HepG2 (cell line): Measurements from ENCODE around the gene B4GALT5. TPM values are rescaled to one million over a fixed set of nuclear protein-coding genes. Genes with fewer than 3 reads are reported as not detected.

ENCODE experiments used
- CBX1 ChIP-seq: IDR thresholded peaks from one replicate; pipeline ENCODE4 v1.6.1; 2016; ENCODE audit warnings: antibody characterized with exemption, low read depth
- CBX5 ChIP-seq: sonication (generic); formaldehyde crosslinking; IDR thresholded peaks from 2 replicates; pipeline ENCODE4 v1.4.0; 2020; ENCODE audit warnings: missing genetic modification reagents, borderline replicate concordance
- FOXP1 ChIP-seq, 2 experiments: fragments of 450-650 bp in 1 of 2; IDR thresholded peaks; 2 replicates each; pipeline ENCODE4 v1.6.1; 2017 to 2018; ENCODE audit warnings: antibody characterized with exemption in 1 of 2
- GATAD1 ChIP-seq: IDR thresholded peaks from 2 replicates; pipeline ENCODE4 v1.6.1; 2016; ENCODE audit warnings: missing genetic modification reagents, missing compliant biosample characterization
- HMGA1 ChIP-seq: sonication (generic); formaldehyde crosslinking; conservative IDR thresholded peaks from 2 replicates; pipeline ENCODE4 v1.4.0; 2020; ENCODE audit warnings: missing genetic modification reagents
- KDM4B ChIP-seq: sonication (generic); formaldehyde crosslinking; IDR thresholded peaks from 2 replicates; pipeline ENCODE4 v1.4.0; 2020; ENCODE audit warnings: missing genetic modification reagents
- ONECUT2 ChIP-seq: sonication (generic); formaldehyde crosslinking; IDR thresholded peaks from 2 replicates; pipeline ENCODE4 v1.4.0; 2020; ENCODE audit warnings: missing genetic modification reagents
- PCBP1 ChIP-seq: fragments of 200-400 bp; formaldehyde crosslinking; IDR thresholded peaks from 2 replicates; pipeline ENCODE4 v1.6.1; 2017; ENCODE audit warnings: mild to moderate bottlenecking, low read depth, low read length, borderline replicate concordance
- REST ChIP-seq, 2 experiments: IDR thresholded peaks; 2 replicates each; pipeline ENCODE4 v1.6.1; 2011 to 2012; ENCODE audit warnings: low read length in 2 of 2, borderline replicate concordance in 1 of 2, low read depth in 1 of 2, mild to moderate bottlenecking in 1 of 2, moderate library complexity in 1 of 2
- STAG1 ChIP-seq: sonication (generic); formaldehyde crosslinking; IDR thresholded peaks from 2 replicates; pipeline ENCODE4 v1.4.0; 2020; ENCODE audit warnings: missing genetic modification reagents
- SUZ12 ChIP-seq: fragments of 150-350 bp; IDR thresholded peaks from 2 replicates; pipeline ENCODE4 v1.6.1; 2014; ENCODE audit warnings: low read depth, low read length
- UBTF ChIP-seq: sonication (generic); formaldehyde crosslinking; IDR thresholded peaks from 2 replicates; pipeline ENCODE4 v1.4.0; 2020; ENCODE audit warnings: mild to moderate bottlenecking, missing genetic modification reagents
- ZFP62 ChIP-seq: sonication (generic); formaldehyde crosslinking; IDR thresholded peaks from 2 replicates; pipeline ENCODE4 v1.4.0; 2020; ENCODE audit warnings: missing genetic modification reagents
- ZNF143 ChIP-seq: sonication (generic); formaldehyde crosslinking; IDR thresholded peaks from 2 replicates; pipeline ENCODE4 v1.4.0; 2020; ENCODE audit warnings: missing genetic modification reagents
- ZNF256 ChIP-seq: sonication (generic); formaldehyde crosslinking; conservative IDR thresholded peaks from 2 replicates; pipeline ENCODE4 v1.4.0; 2020; ENCODE audit warnings: missing genetic modification reagents
- ZNF274 ChIP-seq: sonication (generic); formaldehyde crosslinking; IDR thresholded peaks from 2 replicates; pipeline ENCODE4 v1.5.1; 2020; ENCODE audit warnings: mild to moderate bottlenecking, missing genetic modification reagents
- ZNF609 ChIP-seq: sonication (generic); formaldehyde crosslinking; IDR thresholded peaks from 2 replicates; pipeline ENCODE4 v1.4.0; 2020; ENCODE audit warnings: mild to moderate bottlenecking, missing genetic modification reagents, borderline replicate concordance
- ZNF737 ChIP-seq: sonication (generic); formaldehyde crosslinking; IDR thresholded peaks from 2 replicates; pipeline ENCODE4 v1.5.0; 2020; ENCODE audit warnings: missing genetic modification reagents, mild to moderate bottlenecking, borderline replicate concordance
- ZNF792 ChIP-seq: IDR thresholded peaks from 2 replicates; pipeline ENCODE4 v1.6.1; 2016
- ZSCAN9 ChIP-seq: IDR thresholded peaks from 2 replicates; pipeline ENCODE4 v1.6.1; 2016; ENCODE audit warnings: borderline replicate concordance
- polyA plus RNA-seq, 8 experiments: library from polyadenylated mRNA; depleted of rRNA in 3 of 8; stranded (reverse) in 7 of 8; unstranded in 1 of 8; fragments of >200 nt; fragmentation: Illumina TruSeq in 4 of 8; extraction: Trizol in 4 of 8; gene quantifications; 2 replicates each; pipeline versions ENCODE4 v1.2.1 to v1.2.3, GENCODE V29; 2011 to 2016; ENCODE audit warnings: low read depth in 4 of 8, missing spikeins in 1 of 8, mixed read lengths in 1 of 8; ENCODE audit not compliant: insufficient read depth in 1 of 8
- total RNA-seq, 5 experiments: library from RNA; depleted of rRNA; stranded (reverse); fragments of >200 nt; fragmentation: Illumina TruSeq; extraction: Trizol; gene quantifications; 2 replicates each; pipeline ENCODE4 v1.2.3, GENCODE V29; 2016; ENCODE audit warnings: low read depth in 1 of 5

Gene B4GALT5
- total and polyA plus RNA-seq, 2 of the 13 experiments (the other 11 are each of a cell fraction or from before 2014, with no cell fraction given) = 27.3 to 30.9 TPM

GRCh38 chr20:49610691-49611538 lies 102.8 kb downstream of the B4GALT5 start (continued):
- TF ChIP-seq REST (IDR thresholded peaks at IDR 0.05; ENCODE audit: borderline replicate concordance in 1 of 2, low read depth in 1 of 2, low read length in 2 of 2) (no peak), ZNF143 (CRISPR knock-in tag) (peak; percentile 57), ZNF274 (CRISPR knock-in tag) (peak; percentile 92), CBX1 (peak; percentile 95), GATAD1 (CRISPR knock-in tag) (peak; percentile 68), ZNF609 (CRISPR knock-in tag) (peak; percentile 87), KDM4B (CRISPR knock-in tag) (peak; percentile 35), HMGA1 (CRISPR knock-in tag) (no peak), ZFP62 (CRISPR knock-in tag) (no peak), ZNF792 (CRISPR knock-in tag) (peak; percentile 83), STAG1 (peak; percentile 100), ZSCAN9 (CRISPR knock-in tag) (peak; percentile 93), UBTF (CRISPR knock-in tag) (peak; percentile 83), ZNF256 (peak; percentile 57; the same call in 1 of the 2 replicates), ONECUT2 (no peak), ZNF737 (CRISPR knock-in tag) (no peak; the same call in 1 of the 2 replicates), SUZ12 (no peak), CBX5 (CRISPR knock-in tag) (peak; percentile 97), FOXP1 (IDR thresholded peaks at IDR 0.05) (no peak), FOXP1 (CRISPR knock-in tag; IDR thresholded peaks at IDR 0.05) (no peak; the same call in none of the 2 replicates), PCBP1 (0 out of 2 replicates have a peak, but pooled peaks have one; percentile 31)
